ENCODE measurements around the gene EHD1.
"Not testable (repeated sequence)": the region's sequence is repeated elsewhere in the genome, so short reads cannot be mapped to it uniquely, and the experiment has no call there.

Gene EHD1

GRCh38 chr11:64817476-64817875 lies 60.9 kb downstream of the EHD1 start:
- DNase-seq: no peak

- DNase-seq: not testable (repeated sequence)
Measured at GRCh38 chr11:64815433-64815832, 63.0 kb downstream of the EHD1 start.

- no peak for DNase-seq
Measured at GRCh38 chr11:64814712-64815187, 63.7 kb downstream of the EHD1 start.

GRCh38 chr11:64813826-64814225 lies 64.6 kb downstream of the EHD1 start:
- no peak for DNase-seq

GRCh38 chr11:64810891-64811272 lies 67.5 kb downstream of the EHD1 start:
- peak in 1 of 2 donors; percentile 37 for DNase-seq

- DNase-seq: peak; percentile 79 to 81
Measured at GRCh38 chr11:64810271-64810890, 68.0 kb downstream of the EHD1 start, which contains the start of gene MEN1. MEN1 (minus strand) TSS chr11:64810551; CDS start chr11:64810109, 442 bp downstream.

- DNase-seq: no peak
Measured at GRCh38 chr11:64809781-64810241, 68.6 kb downstream of the EHD1 start.

GRCh38 chr11:64805481-64805880 lies 72.9 kb downstream of the EHD1 start:
- no peak for DNase-seq

GRCh38 chr11:64804346-64805210 lies 73.8 kb downstream of the EHD1 start:
- DNase-seq: no peak

- DNase-seq: no peak
Measured at GRCh38 chr11:64803846-64804345, 74.5 kb downstream of the EHD1 start.

- DNase-seq: peak; percentile 86 to 89
Measured at GRCh38 chr11:64803158-64803845, 75.1 kb downstream of the EHD1 start, which contains the start of gene MAP4K2. MAP4K2 (minus strand) TSS chr11:64803214; CDS start chr11:64803149, 65 bp downstream.

- peak; percentile 38 to 46 for DNase-seq
Measured at GRCh38 chr11:64802370-64803157, 75.9 kb downstream of the EHD1 start.
